ENCODE data around the gene PRMT5.

GRCh38 chr14:22895402-22895801 is 33.8 kb downstream of the PRMT5 start:
- TF ChIP-seq, protein P1, sequence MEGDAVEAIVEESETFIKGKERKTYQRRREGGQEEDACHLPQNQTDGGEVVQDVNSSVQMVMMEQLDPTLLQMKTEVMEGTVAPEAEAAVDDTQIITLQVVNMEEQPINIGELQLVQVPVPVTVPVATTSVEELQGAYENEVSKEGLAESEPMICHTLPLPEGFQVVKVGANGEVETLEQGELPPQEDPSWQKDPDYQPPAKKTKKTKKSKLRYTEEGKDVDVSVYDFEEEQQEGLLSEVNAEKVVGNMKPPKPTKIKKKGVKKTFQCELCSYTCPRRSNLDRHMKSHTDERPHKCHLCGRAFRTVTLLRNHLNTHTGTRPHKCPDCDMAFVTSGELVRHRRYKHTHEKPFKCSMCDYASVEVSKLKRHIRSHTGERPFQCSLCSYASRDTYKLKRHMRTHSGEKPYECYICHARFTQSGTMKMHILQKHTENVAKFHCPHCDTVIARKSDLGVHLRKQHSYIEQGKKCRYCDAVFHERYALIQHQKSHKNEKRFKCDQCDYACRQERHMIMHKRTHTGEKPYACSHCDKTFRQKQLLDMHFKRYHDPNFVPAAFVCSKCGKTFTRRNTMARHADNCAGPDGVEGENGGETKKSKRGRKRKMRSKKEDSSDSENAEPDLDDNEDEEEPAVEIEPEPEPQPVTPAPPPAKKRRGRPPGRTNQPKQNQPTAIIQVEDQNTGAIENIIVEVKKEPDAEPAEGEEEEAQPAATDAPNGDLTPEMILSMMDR (IDR thresholded peaks at IDR 0.05) = no peak
- TF ChIP-seq EP300 (IDR thresholded peaks at IDR 0.05) (no peak), POLR2A (IDR thresholded peaks at IDR 0.05) (no peak)

Measured in upper lobe of left lung (tissue), 4 donors.